GM13976 (cell line): ENCODE measurements around the gene WNT2.

Source experiments
- DNase-seq: peaks from one replicate; pipeline ENCODE4 v3.0.0; 2012; ENCODE audit warnings: low spot score
- CTCF ChIP-seq: IDR thresholded peaks from 2 replicates; pipeline ENCODE4 v1.5.1; 2012; ENCODE audit warnings: borderline replicate concordance, mild to moderate bottlenecking; ENCODE audit not compliant: insufficient read depth; ENCODE audit errors: extremely low read depth, missing control alignments, control extremely low read depth
- in situ Hi-C: fragments of 300-500 bp; cut with MboI; formaldehyde crosslinking; loops from one replicate; pipeline ENCODE4 v1.12.0; 2022; ENCODE audit warnings: low sequenced_read_pairs, mixed read lengths, inconsistent platforms; ENCODE audit not compliant: unreplicated experiment

Gene WNT2

GRCh38 chr7:117285826-117286225 is 37.0 kb downstream of the WNT2 start:
- no peak for TF ChIP-seq CTCF
- no peak for DNase-seq
- in situ Hi-C loops: no loop called here

GRCh38 chr7:117284692-117285091 is 38.2 kb downstream of the WNT2 start:
- in situ Hi-C loops: no loop called here
- TF ChIP-seq CTCF: no peak
- no peak for DNase-seq

- in situ Hi-C loops: no loop called here
- no peak for DNase-seq
- no peak for TF ChIP-seq CTCF
Measured at GRCh38 chr7:117283779-117284178, 39.1 kb downstream of the WNT2 start.

- in situ Hi-C loops: no loop called here
- no peak for DNase-seq
Measured at GRCh38 chr7:117283371-117283770, 39.5 kb downstream of the WNT2 start.

GRCh38 chr7:117282239-117282812 is 40.5 kb downstream of the WNT2 start:
- DNase-seq: no peak
- in situ Hi-C loops: no loop called here
- no peak for TF ChIP-seq CTCF

More at GRCh38 chr7:117283371-117283770, 39.5 kb downstream of the WNT2 start:
- no peak for TF ChIP-seq CTCF

- no peak for DNase-seq
- in situ Hi-C loops: no loop called here
- no peak for TF ChIP-seq CTCF
Measured at GRCh38 chr7:117281562-117281961, 41.3 kb downstream of the WNT2 start.
